Measurements from ENCODE around the gene PGAP1. TPM values are rescaled to one million over a fixed set of nuclear protein-coding genes. Genes with fewer than 3 reads are reported as not detected.

The PGAP1 gene
- total and polyA plus RNA-seq, 2 of the 8 experiments (the other 6 are each of a cell fraction or from before 2014, with no cell fraction given) = 8.3 to 24.1 TPM

DNA sequence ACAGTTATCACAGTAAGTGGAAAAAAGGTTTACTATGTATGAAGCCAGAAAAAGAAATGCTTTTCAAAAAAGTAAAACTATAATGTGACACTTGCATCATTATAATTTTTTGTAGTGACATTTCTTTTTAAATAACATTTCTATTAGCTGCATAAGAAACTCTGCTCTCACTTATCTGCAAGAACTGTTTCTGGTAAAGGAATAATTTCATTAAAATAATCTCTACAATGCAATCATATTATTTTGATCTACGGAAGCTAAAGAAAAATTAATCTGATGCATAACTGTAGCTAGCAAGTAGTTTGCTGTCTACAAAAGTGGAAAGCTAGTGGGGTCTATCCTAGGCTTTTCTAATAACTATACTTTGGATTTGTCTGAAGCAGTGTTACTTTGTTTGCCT is 50.1 kb downstream of the PGAP1 start (continued):
- no peak for TF ChIP-seq CHD7 (IDR thresholded peaks at IDR 0.05; ENCODE audit: insufficient replicate concordance, low read length)
- TF ChIP-seq SP4 (IDR thresholded peaks at IDR 0.05; ENCODE audit: low read length) = no peak
- TF ChIP-seq RXRA (IDR thresholded peaks at IDR 0.05; ENCODE audit: insufficient read depth, low read depth, low read length) = no peak
- no peak for TF ChIP-seq SP2 (IDR thresholded peaks at IDR 0.05; ENCODE audit: low read length)
- no peak for TF ChIP-seq CEBPB (IDR thresholded peaks at IDR 0.05; ENCODE audit: low read depth, low read length)
- no peak for TF ChIP-seq NRF1 (IDR thresholded peaks at IDR 0.05; ENCODE audit: low read depth, low read length)
- TF ChIP-seq TBP (IDR thresholded peaks at IDR 0.05; ENCODE audit: low read depth, low read length) = no peak
- no peak for TF ChIP-seq CBX5 (IDR thresholded peaks at IDR 0.05; ENCODE audit: low read depth, low read length)
- TF ChIP-seq SRF (IDR thresholded peaks at IDR 0.05; ENCODE audit: low read depth, low read length) = no peak
- TF ChIP-seq KDM5A (IDR thresholded peaks at IDR 0.05; ENCODE audit: low read length) = no peak
- no peak for TF ChIP-seq SIN3A (conservative IDR thresholded peaks at IDR 0.05 in 1 of 2, IDR thresholded peaks at IDR 0.05 in 1 of 2; ENCODE audit: low read depth in 1 of 2, low read length in 2 of 2)
- no peak for TF ChIP-seq USF2 (IDR thresholded peaks at IDR 0.05; ENCODE audit: low read length)

Measured in H1 (cell line).